Measurements from ENCODE around the gene NT5DC3.

Gene NT5DC3

GRCh38 chr12:103840876-103841689 lies at the start of gene NT5DC3:
Gene NT5DC3 (minus strand): TSS chr12:103841234. CDS start chr12:103841156, 78 bp downstream.
- peak; percentile 91 for DNase-seq

GRCh38 chr12:103887738-103888137 lies 46.7 kb upstream of the NT5DC3 start:
- no peak for DNase-seq

- no peak for DNase-seq
Observed at GRCh38 chr12:103886195-103886797, 45.3 kb upstream of the NT5DC3 start.

GRCh38 chr12:103884316-103884715 lies 43.3 kb upstream of the NT5DC3 start:
- peak; percentile 75 for DNase-seq

- DNase-seq, result no peak
Observed at GRCh38 chr12:103883908-103884307, 42.9 kb upstream of the NT5DC3 start.

GRCh38 chr12:103882861-103883596 lies 42.0 kb upstream of the NT5DC3 start:
- DNase-seq, result no peak

- no peak for DNase-seq
Observed at GRCh38 chr12:103881261-103881660, 40.2 kb upstream of the NT5DC3 start.

GRCh38 chr12:103880299-103881142 lies 39.5 kb upstream of the NT5DC3 start:
- DNase-seq, result peak; percentile 8

- DNase-seq, result no peak
Observed at GRCh38 chr12:103879878-103880277, 38.8 kb upstream of the NT5DC3 start.

- no peak for DNase-seq
Observed at GRCh38 chr12:103879048-103879692, 38.1 kb upstream of the NT5DC3 start.

GRCh38 chr12:103877934-103878510 lies 37.0 kb upstream of the NT5DC3 start:
- peak; percentile 81 for DNase-seq

GRCh38 chr12:103877288-103877687 lies 36.3 kb upstream of the NT5DC3 start:
- DNase-seq, result peak; percentile 26

GRCh38 chr12:103875666-103876065 lies 34.6 kb upstream of the NT5DC3 start:
- DNase-seq, result no peak

- no peak for DNase-seq
Observed at GRCh38 chr12:103868215-103868614, 27.2 kb upstream of the NT5DC3 start.

- no peak for DNase-seq
Observed at GRCh38 chr12:103865151-103865730, 24.2 kb upstream of the NT5DC3 start.

GRCh38 chr12:103864710-103865109 lies 23.7 kb upstream of the NT5DC3 start:
- DNase-seq, result no peak

- DNase-seq, result peak; percentile 58
Observed at GRCh38 chr12:103858953-103859601, 18.0 kb upstream of the NT5DC3 start.

- DNase-seq, result no peak
Observed at GRCh38 chr12:103858335-103858734, 17.3 kb upstream of the NT5DC3 start.

GRCh38 chr12:103857164-103857563 lies 16.1 kb upstream of the NT5DC3 start:
- no peak for DNase-seq

GRCh38 chr12:103855896-103856657 lies 15.0 kb upstream of the NT5DC3 start:
- no peak for DNase-seq

Data from OCI-M1 (cell line).